Measurements from ENCODE around the gene TBC1D22A. TPM values are rescaled to one million over a fixed set of nuclear protein-coding genes. Genes with fewer than 3 reads are reported as not detected.

Gene TBC1D22A
- total RNA-seq, 6 experiments from 2014 or later: 10.9 to 18.1 (median 14.0) TPM

- Histone ChIP-seq H3K27ac (no peak overlapping the region), H3K9me3 (peaks cover 0 to 7% (median 0%) of the 10 kb centered on the region in 4 donors), H3K36me3 (no peaks in the 10 kb centered on the region), H3K27me3 (no peaks in the 10 kb centered on the region), H3K4me1 (peaks cover 0 to 17% (median 0%) of the 10 kb centered on the region in 4 donors), H3K4me3 (no peak overlapping the region)
- 84% methylated on average over 2 of the region's 2 CpGs for WGBS (ENCODE audit: insufficient coverage, low coverage, low lambda C conversion rate, missing lambda C conversion rate)
- TF ChIP-seq CTCF (IDR thresholded peaks at IDR 0.05) (no peak), POLR2A (IDR thresholded peaks at IDR 0.05) (no peak)
- ATAC-seq (no peak), DNase-seq (no peak)
- intact Hi-C loops (cut with DNase I): no loop called here
Observed at GRCh38 chr22:46871826-46872225, 109.4 kb downstream of the TBC1D22A start.

GRCh38 chr22:46875089-46875488 is 112.6 kb downstream of the TBC1D22A start:
- peaks cover 0 to 7% (median 0%) of the 10 kb centered on the region in 4 donors for H3K9me3 ChIP-seq
- H3K27ac ChIP-seq: no peak overlapping the region
- TF ChIP-seq POLR2A (IDR thresholded peaks at IDR 0.05) (no peak), CTCF (IDR thresholded peaks at IDR 0.05) (no peak)
- intact Hi-C loops (cut with DNase I): no loop called here
- WGBS (ENCODE audit: insufficient coverage, low coverage, low lambda C conversion rate, missing lambda C conversion rate): 98% methylated on average over 4 of the region's 4 CpGs
- ATAC-seq (no peak), DNase-seq (no peak)
- peaks cover 0 to 11% (median 0%) of the 10 kb centered on the region in 4 donors for H3K4me1 ChIP-seq
- H3K4me3 ChIP-seq: no peak overlapping the region
- no peaks in the 10 kb centered on the region for H3K27me3 ChIP-seq
- H3K36me3 ChIP-seq: no peaks in the 10 kb centered on the region

DNA sequence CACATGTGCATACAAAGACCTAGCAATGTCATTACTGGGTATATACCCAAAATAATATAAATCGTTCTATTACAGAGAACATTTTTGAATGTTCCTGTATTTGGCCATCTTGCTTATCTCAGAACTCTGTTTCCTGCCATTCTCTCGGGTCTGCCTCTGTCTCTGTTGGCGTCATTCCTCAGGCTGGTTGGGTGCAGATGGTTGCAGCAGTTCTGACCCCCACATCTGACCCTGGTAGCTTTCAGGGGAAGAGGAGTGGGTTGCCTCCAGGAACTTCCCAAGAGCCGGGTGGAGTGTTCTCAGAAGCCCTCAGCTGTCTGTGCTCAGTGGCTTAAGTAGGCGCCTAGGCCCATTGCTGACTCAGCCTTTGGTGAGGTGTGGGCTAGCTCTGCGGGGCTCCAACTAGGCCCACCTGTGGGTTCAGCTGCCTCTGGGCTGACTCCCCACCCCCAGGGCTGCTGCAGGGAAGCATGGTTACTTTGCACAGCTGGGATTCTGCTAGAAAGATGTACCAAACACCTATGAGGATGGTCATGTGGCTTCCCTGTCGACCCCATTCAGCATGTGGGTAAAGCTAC is 114.0 kb downstream of the TBC1D22A start:
- no peaks in the 10 kb centered on the region for H3K36me3 ChIP-seq
- peak overlapping the region in 1 of 3 donors; percentile 1 for H3K27ac ChIP-seq
- 68% methylated on average over 5 of the region's 7 CpGs for WGBS (ENCODE audit: insufficient coverage, low coverage, low lambda C conversion rate, missing lambda C conversion rate)
- TF ChIP-seq POLR2A (IDR thresholded peaks at IDR 0.05) (no peak), CTCF (IDR thresholded peaks at IDR 0.05) (no peak)
- DNase-seq (no peak), ATAC-seq (peak in 3 of 4 donors; percentile 46 to 62 (median 56))
- no peaks in the 10 kb centered on the region for H3K4me1 ChIP-seq
- no peaks in the 10 kb centered on the region for H3K27me3 ChIP-seq
- peaks cover 0 to 6% (median 0%) of the 10 kb centered on the region in 4 donors for H3K9me3 ChIP-seq
- intact Hi-C loops (cut with DNase I): no loop called here
- H3K4me3 ChIP-seq: no peak overlapping the region

- DNase-seq (no peak), ATAC-seq (peak in 1 of 4 donors; percentile 71)
- intact Hi-C loops (cut with DNase I): no loop called here
- TF ChIP-seq POLR2A (IDR thresholded peaks at IDR 0.05): no peak
- no peak for TF ChIP-seq CTCF (IDR thresholded peaks at IDR 0.05)
- no peak overlapping the region for H3K27ac ChIP-seq
- no peaks in the 10 kb centered on the region for H3K9me3 ChIP-seq
- H3K36me3 ChIP-seq: no peaks in the 10 kb centered on the region
- H3K4me3 ChIP-seq: no peak overlapping the region
- H3K4me1 ChIP-seq: no peaks in the 10 kb centered on the region
- no peaks in the 10 kb centered on the region for H3K27me3 ChIP-seq
- WGBS (ENCODE audit: insufficient coverage, low coverage, low lambda C conversion rate, missing lambda C conversion rate): 84% methylated on average over 10 of the region's 11 CpGs
Observed at GRCh38 chr22:46878191-46878948, 115.9 kb downstream of the TBC1D22A start.

Data from right lobe of liver (tissue), 6 donors.